ENCODE data around the gene CAMSAP1. TPM values are rescaled to one million over a fixed set of nuclear protein-coding genes. Genes with fewer than 3 reads are reported as not detected.

CAMSAP1 gene
- total and polyA plus RNA-seq, 2 donors (not counting 1 experiment from before 2014, with no cell fraction given) = 6.6 to 31.0 TPM

DNA sequence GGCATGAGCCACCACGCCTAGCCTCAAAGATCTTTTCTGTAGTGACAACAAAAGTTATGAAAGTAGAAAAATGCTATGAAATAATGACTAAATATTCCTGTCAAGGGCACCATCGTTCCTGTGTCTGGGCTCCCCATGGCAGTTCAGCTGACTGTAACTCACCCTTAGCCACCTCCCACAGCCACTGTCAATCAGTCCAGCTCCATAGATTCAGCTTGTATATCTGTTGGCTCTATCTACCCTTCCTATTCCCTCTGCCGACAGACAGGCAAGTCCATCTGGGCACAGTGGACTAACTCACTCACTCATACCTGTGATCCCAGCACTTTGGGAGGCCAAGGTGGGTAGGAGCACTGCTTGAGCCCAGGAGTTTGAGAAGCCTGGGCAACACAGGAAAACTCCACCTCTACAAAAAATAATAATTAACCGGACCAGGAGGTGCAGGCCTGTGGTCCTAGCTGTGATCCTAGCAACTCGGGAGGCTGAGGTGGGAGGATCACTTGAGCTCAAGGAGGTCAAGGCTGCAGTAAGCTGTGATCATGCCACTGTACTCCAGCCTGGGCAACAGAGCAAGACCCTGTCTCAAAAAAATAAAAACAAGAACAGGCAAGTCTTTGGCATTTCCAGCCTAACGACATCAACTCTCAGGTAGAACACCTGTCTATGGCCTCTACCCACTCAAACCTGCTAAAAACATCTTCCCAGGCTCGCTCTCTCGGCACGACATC, 6.2 kb downstream of the CAMSAP1 start:
- peaks cover 92% of the 10 kb centered on the region for H3K79me2 ChIP-seq (ENCODE audit: control insufficient read depth, insufficient read depth, low read length)

More for the DNA sequence above, 6.2 kb downstream of the CAMSAP1 start:
- H3K4me3 ChIP-seq (ENCODE audit: control extremely low read depth in 1 of 5, extremely low read depth in 1 of 5, insufficient read depth in 1 of 5, low read depth in 2 of 5, low read length in 4 of 5) = no peak overlapping the region
- intact Hi-C loops (cut with micrococcal nuclease) = no loop called here
- POLR2A ChIA-PET = no interaction called here
- no peak overlapping the region for H3K27ac ChIP-seq (ENCODE audit: low read length in 2 of 2)
- no peak overlapping the region for H2AFZ ChIP-seq (ENCODE audit: insufficient read depth, low read depth, low read length, poor library complexity, severe bottlenecking)
- H4K20me1 ChIP-seq (ENCODE audit: control insufficient read depth, insufficient read depth, low read length, poor library complexity, severe bottlenecking) = peaks cover 44% of the 10 kb centered on the region
- 94% methylated on average over 6 of the region's 9 CpGs for WGBS (ENCODE audit: insufficient coverage)
- H3K27me3 ChIP-seq (replicated peaks in 1 of 4; ENCODE audit: control extremely low read depth in 1 of 4, control insufficient read depth in 3 of 4, insufficient read depth in 4 of 4, low read length in 3 of 4) = no peaks in the 10 kb centered on the region
- peaks cover 5 to 6% of the 10 kb centered on the region in 2 donors for H3K4me1 ChIP-seq (ENCODE audit: control insufficient read depth in 2 of 2, insufficient read depth in 2 of 2, low read length in 2 of 2)
- Mint-ChIP-seq H3K9me3 (ENCODE audit: insufficient read depth) (no peaks in the 10 kb centered on the region), H3K27ac (no peak overlapping the region), H3K4me1 (peaks cover 45% of the 10 kb centered on the region), H3K4me3 (no peak overlapping the region), H3K27me3 (no peaks in the 10 kb centered on the region)
- H3K9me3 ChIP-seq (ENCODE audit: control extremely low read depth in 1 of 3, control insufficient read depth in 2 of 3, insufficient read depth in 1 of 3, low read length in 2 of 3) = peaks cover 0 to 4% (median 0%) of the 10 kb centered on the region in 3 donors
- TF ChIP-seq, protein P1, sequence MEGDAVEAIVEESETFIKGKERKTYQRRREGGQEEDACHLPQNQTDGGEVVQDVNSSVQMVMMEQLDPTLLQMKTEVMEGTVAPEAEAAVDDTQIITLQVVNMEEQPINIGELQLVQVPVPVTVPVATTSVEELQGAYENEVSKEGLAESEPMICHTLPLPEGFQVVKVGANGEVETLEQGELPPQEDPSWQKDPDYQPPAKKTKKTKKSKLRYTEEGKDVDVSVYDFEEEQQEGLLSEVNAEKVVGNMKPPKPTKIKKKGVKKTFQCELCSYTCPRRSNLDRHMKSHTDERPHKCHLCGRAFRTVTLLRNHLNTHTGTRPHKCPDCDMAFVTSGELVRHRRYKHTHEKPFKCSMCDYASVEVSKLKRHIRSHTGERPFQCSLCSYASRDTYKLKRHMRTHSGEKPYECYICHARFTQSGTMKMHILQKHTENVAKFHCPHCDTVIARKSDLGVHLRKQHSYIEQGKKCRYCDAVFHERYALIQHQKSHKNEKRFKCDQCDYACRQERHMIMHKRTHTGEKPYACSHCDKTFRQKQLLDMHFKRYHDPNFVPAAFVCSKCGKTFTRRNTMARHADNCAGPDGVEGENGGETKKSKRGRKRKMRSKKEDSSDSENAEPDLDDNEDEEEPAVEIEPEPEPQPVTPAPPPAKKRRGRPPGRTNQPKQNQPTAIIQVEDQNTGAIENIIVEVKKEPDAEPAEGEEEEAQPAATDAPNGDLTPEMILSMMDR (IDR thresholded peaks at IDR 0.05) = no peak
- TF ChIP-seq EZH2 (IDR thresholded peaks at IDR 0.05; ENCODE audit: borderline replicate concordance, insufficient read depth, low read depth, low read length, poor library complexity, severe bottlenecking) = no peak
- H3K9ac ChIP-seq (ENCODE audit: low read length) = no peak overlapping the region
- ATAC-seq (ENCODE audit: low read depth) (no peak), DNase-seq (no peak)
- CTCF ChIA-PET = no interaction called here
- no peaks in the 10 kb centered on the region for H3K36me3 ChIP-seq (replicated peaks in 1 of 2; ENCODE audit: control extremely low read depth in 1 of 2, control insufficient read depth in 1 of 2, extremely low read depth in 1 of 2, insufficient read depth in 2 of 2, low read length in 1 of 2)
- no peak overlapping the region for H3K4me2 ChIP-seq (replicated peaks; ENCODE audit: low read depth, low read length, poor library complexity, severe bottlenecking)
